ENCODE results near the gene CHMP4A.
"Not testable (repeated sequence)": the region's sequence is repeated elsewhere in the genome, so short reads cannot be mapped to it uniquely, and the experiment has no call there.

The CHMP4A gene

GRCh38 chr14:24246765-24247212, 33.5 kb upstream of the CHMP4A start:
- no peaks in the 10 kb centered on the region for H3K4me1 ChIP-seq (ENCODE audit: control insufficient read depth, insufficient read depth, low read length)
- no peak overlapping the region for H3K4me3 ChIP-seq (ENCODE audit: insufficient read depth, low read depth, low read length)
- no peaks in the 10 kb centered on the region for H3K36me3 ChIP-seq (ENCODE audit: control insufficient read depth, insufficient read depth, low read length)
- 84 to 92% methylated on average over 3 of the region's 3 CpGs for WGBS, 2 experiments
- no peaks in the 10 kb centered on the region for H3K27me3 ChIP-seq (ENCODE audit: control insufficient read depth, insufficient read depth, low read length, poor library complexity, severe bottlenecking)
- no peak overlapping the region for H3K27ac ChIP-seq (ENCODE audit: insufficient read depth, low read depth, low read length, poor library complexity, severe bottlenecking)
- H3K9me3 ChIP-seq (ENCODE audit: control insufficient read depth, low read length) = no peaks in the 10 kb centered on the region

GRCh38 chr14:24245350-24245749, 32.1 kb upstream of the CHMP4A start:
- not testable (repeated sequence) for H3K9me3 ChIP-seq (ENCODE audit: control insufficient read depth, low read length); H3K27ac ChIP-seq (ENCODE audit: insufficient read depth, low read depth, low read length, poor library complexity, severe bottlenecking); H3K4me3 ChIP-seq (ENCODE audit: insufficient read depth, low read depth, low read length); H3K36me3 ChIP-seq (ENCODE audit: control insufficient read depth, insufficient read depth, low read length); H3K4me1 ChIP-seq (ENCODE audit: control insufficient read depth, insufficient read depth, low read length); H3K27me3 ChIP-seq (ENCODE audit: control insufficient read depth, insufficient read depth, low read length, poor library complexity, severe bottlenecking)
- WGBS, 2 experiments = 93 to 95% methylated on average over 11 of the region's 11 CpGs

- WGBS, 2 experiments = 61 to 65% methylated on average over 10 of the region's 10 CpGs
Observed at GRCh38 chr14:24243336-24243836, 30.1 kb upstream of the CHMP4A start.

GRCh38 chr14:24241829-24242443, 28.6 kb upstream of the CHMP4A start:
- Histone ChIP-seq H3K9me3 (ENCODE audit: control insufficient read depth, low read length) (no peaks in the 10 kb centered on the region), H3K27me3 (ENCODE audit: control insufficient read depth, insufficient read depth, low read length, poor library complexity, severe bottlenecking) (no peaks in the 10 kb centered on the region), H3K27ac (ENCODE audit: insufficient read depth, low read depth, low read length, poor library complexity, severe bottlenecking) (peak overlapping the region; percentile 93), H3K4me3 (ENCODE audit: insufficient read depth, low read depth, low read length) (peak overlapping the region; percentile 77), H3K4me1 (ENCODE audit: control insufficient read depth, insufficient read depth, low read length) (peaks cover 3% of the 10 kb centered on the region), H3K36me3 (ENCODE audit: control insufficient read depth, insufficient read depth, low read length) (peaks cover 24% of the 10 kb centered on the region)
- 4 to 5% methylated on average over 39 of the region's 39 CpGs for WGBS, 2 experiments

More at GRCh38 chr14:24243336-24243836, 30.1 kb upstream of the CHMP4A start:
- Histone ChIP-seq H3K4me1 (ENCODE audit: control insufficient read depth, insufficient read depth, low read length) (peaks cover 3% of the 10 kb centered on the region), H3K9me3 (ENCODE audit: control insufficient read depth, low read length) (no peaks in the 10 kb centered on the region), H3K27me3 (ENCODE audit: control insufficient read depth, insufficient read depth, low read length, poor library complexity, severe bottlenecking) (no peaks in the 10 kb centered on the region), H3K4me3 (ENCODE audit: insufficient read depth, low read depth, low read length) (peak overlapping the region; percentile 77), H3K36me3 (ENCODE audit: control insufficient read depth, insufficient read depth, low read length) (peaks cover 12% of the 10 kb centered on the region), H3K27ac (ENCODE audit: insufficient read depth, low read depth, low read length, poor library complexity, severe bottlenecking) (peak overlapping the region; percentile 93)

GRCh38 chr14:24240110-24240918, 27.0 kb upstream of the CHMP4A start:
- no peaks in the 10 kb centered on the region for H3K27me3 ChIP-seq (ENCODE audit: control insufficient read depth, insufficient read depth, low read length, poor library complexity, severe bottlenecking)
- H3K4me1 ChIP-seq (ENCODE audit: control insufficient read depth, insufficient read depth, low read length) = peaks cover 3% of the 10 kb centered on the region
- no peak overlapping the region for H3K4me3 ChIP-seq (ENCODE audit: insufficient read depth, low read depth, low read length)
- H3K36me3 ChIP-seq (ENCODE audit: control insufficient read depth, insufficient read depth, low read length) = peaks cover 30% of the 10 kb centered on the region
- 95 to 97% methylated on average over 9 of the region's 9 CpGs for WGBS, 2 experiments
- no peaks in the 10 kb centered on the region for H3K9me3 ChIP-seq (ENCODE audit: control insufficient read depth, low read length)
- no peak overlapping the region for H3K27ac ChIP-seq (ENCODE audit: insufficient read depth, low read depth, low read length, poor library complexity, severe bottlenecking)

- H3K27me3 ChIP-seq (ENCODE audit: control insufficient read depth, insufficient read depth, low read length, poor library complexity, severe bottlenecking) = no peaks in the 10 kb centered on the region
- peaks cover 30% of the 10 kb centered on the region for H3K36me3 ChIP-seq (ENCODE audit: control insufficient read depth, insufficient read depth, low read length)
- no peaks in the 10 kb centered on the region for H3K9me3 ChIP-seq (ENCODE audit: control insufficient read depth, low read length)
- 93 to 95% methylated on average over 5 of the region's 5 CpGs for WGBS, 2 experiments
- peaks cover 6% of the 10 kb centered on the region for H3K4me1 ChIP-seq (ENCODE audit: control insufficient read depth, insufficient read depth, low read length)
- H3K4me3 ChIP-seq (ENCODE audit: insufficient read depth, low read depth, low read length) = no peak overlapping the region
- H3K27ac ChIP-seq (ENCODE audit: insufficient read depth, low read depth, low read length, poor library complexity, severe bottlenecking) = no peak overlapping the region
Observed at GRCh38 chr14:24238527-24239037, 25.3 kb upstream of the CHMP4A start.

- peaks cover 10% of the 10 kb centered on the region for H3K4me1 ChIP-seq (ENCODE audit: control insufficient read depth, insufficient read depth, low read length)
- 92 to 97% methylated on average over 5 of the region's 5 CpGs for WGBS, 2 experiments
- H3K27ac ChIP-seq (ENCODE audit: insufficient read depth, low read depth, low read length, poor library complexity, severe bottlenecking) = no peak overlapping the region
- H3K4me3 ChIP-seq (ENCODE audit: insufficient read depth, low read depth, low read length) = no peak overlapping the region
- H3K27me3 ChIP-seq (ENCODE audit: control insufficient read depth, insufficient read depth, low read length, poor library complexity, severe bottlenecking) = no peaks in the 10 kb centered on the region
- no peaks in the 10 kb centered on the region for H3K9me3 ChIP-seq (ENCODE audit: control insufficient read depth, low read length)
- peaks cover 30% of the 10 kb centered on the region for H3K36me3 ChIP-seq (ENCODE audit: control insufficient read depth, insufficient read depth, low read length)
Observed at GRCh38 chr14:24238123-24238522, 24.8 kb upstream of the CHMP4A start.

- no peaks in the 10 kb centered on the region for H3K27me3 ChIP-seq (ENCODE audit: control insufficient read depth, insufficient read depth, low read length, poor library complexity, severe bottlenecking)
- 92 to 98% methylated on average over 2 of the region's 2 CpGs for WGBS, 2 experiments
- H3K36me3 ChIP-seq (ENCODE audit: control insufficient read depth, insufficient read depth, low read length) = peaks cover 30% of the 10 kb centered on the region
- no peak overlapping the region for H3K27ac ChIP-seq (ENCODE audit: insufficient read depth, low read depth, low read length, poor library complexity, severe bottlenecking)
- H3K9me3 ChIP-seq (ENCODE audit: control insufficient read depth, low read length) = no peaks in the 10 kb centered on the region
- peaks cover 10% of the 10 kb centered on the region for H3K4me1 ChIP-seq (ENCODE audit: control insufficient read depth, insufficient read depth, low read length)
- no peak overlapping the region for H3K4me3 ChIP-seq (ENCODE audit: insufficient read depth, low read depth, low read length)
Observed at GRCh38 chr14:24237463-24237955, 24.2 kb upstream of the CHMP4A start.

GRCh38 chr14:24236689-24237462, 23.6 kb upstream of the CHMP4A start:
- Histone ChIP-seq H3K4me1 (ENCODE audit: control insufficient read depth, insufficient read depth, low read length) (peaks cover 10% of the 10 kb centered on the region), H3K36me3 (ENCODE audit: control insufficient read depth, insufficient read depth, low read length) (peaks cover 30% of the 10 kb centered on the region), H3K4me3 (ENCODE audit: insufficient read depth, low read depth, low read length) (no peak overlapping the region), H3K27ac (ENCODE audit: insufficient read depth, low read depth, low read length, poor library complexity, severe bottlenecking) (no peak overlapping the region), H3K9me3 (ENCODE audit: control insufficient read depth, low read length) (no peaks in the 10 kb centered on the region), H3K27me3 (ENCODE audit: control insufficient read depth, insufficient read depth, low read length, poor library complexity, severe bottlenecking) (no peaks in the 10 kb centered on the region)
- 96 to 99% methylated on average over 6 of the region's 6 CpGs for WGBS, 2 experiments
